RCC 7860 (cell line): ENCODE measurements around the gene DNAH10.

Source experiments
- DNase-seq: peaks from one replicate; pipeline ENCODE4 v3.0.0-alpha.2; 2015; ENCODE audit warnings: low spot score
- FAIRE-seq: peaks from 2 replicates; lab custom pipeline; 2012; peaks lifted over from hg19 to GRCh38; lab: Jason Lieb, UNC

The DNAH10 gene

GRCh38 chr12:123761841-123762714, at the start of gene DNAH10:
Gene DNAH10, plus strand, starts transcription at chr12:123762301. Its CDS starts 36 bp downstream, at chr12:123762337.
- DNase-seq (no peak), FAIRE-seq (no peak)

DNA sequence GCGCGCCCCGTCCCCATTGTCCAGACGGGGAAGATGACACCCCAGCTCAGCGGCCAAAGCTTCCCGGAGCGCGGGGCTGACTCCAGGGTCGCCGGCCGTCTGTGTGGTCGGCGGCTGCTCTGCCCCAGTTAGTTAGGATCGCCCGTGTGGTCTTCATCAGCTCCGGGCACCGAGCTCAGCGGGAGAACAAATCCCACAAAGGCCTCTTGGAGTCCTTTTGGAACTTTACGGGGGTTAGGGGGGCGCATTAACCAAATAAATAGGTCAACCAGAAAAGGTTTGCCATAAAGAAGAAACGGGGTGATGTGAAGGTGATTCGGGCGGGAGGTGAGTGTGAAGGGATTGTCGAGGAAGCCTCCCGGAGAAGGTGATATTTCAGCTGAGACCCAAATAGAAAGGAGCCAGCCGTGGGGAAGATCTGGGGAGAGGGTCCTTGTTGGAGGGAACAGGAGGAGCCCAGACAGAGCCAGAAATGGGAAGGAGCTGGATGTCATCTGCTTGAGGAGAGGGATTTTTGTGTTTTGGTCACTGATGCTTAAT, 49.3 kb upstream of the DNAH10 start:
- DNase-seq: no peak
- FAIRE-seq: no peak

- DNase-seq (no peak), FAIRE-seq (no peak)
Measured at GRCh38 chr12:123713398-123713797, 48.7 kb upstream of the DNAH10 start.

- DNase-seq: no peak
- no peak for FAIRE-seq
Measured at GRCh38 chr12:123713823-123714585, 48.1 kb upstream of the DNAH10 start.

DNA sequence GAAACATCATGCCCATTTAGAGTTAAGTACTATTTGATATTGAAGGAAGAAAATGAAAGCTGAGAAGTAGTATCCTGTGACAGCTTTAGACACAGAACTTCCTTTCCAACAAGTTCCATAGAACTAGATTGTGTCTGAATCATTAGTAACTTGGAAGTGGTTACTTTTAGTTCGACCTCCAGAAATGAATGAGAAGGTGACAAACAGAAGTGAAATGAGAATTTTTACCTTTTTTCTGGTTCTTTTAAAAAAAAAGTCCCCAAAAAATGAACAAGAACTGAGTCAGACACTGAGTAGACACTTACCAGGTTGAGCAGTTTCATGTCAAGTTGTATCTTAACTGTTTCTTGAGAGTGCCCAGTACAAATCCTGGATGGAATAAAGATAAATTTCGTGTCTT, 46.9 kb upstream of the DNAH10 start:
- DNase-seq (no peak), FAIRE-seq (no peak)

DNA sequence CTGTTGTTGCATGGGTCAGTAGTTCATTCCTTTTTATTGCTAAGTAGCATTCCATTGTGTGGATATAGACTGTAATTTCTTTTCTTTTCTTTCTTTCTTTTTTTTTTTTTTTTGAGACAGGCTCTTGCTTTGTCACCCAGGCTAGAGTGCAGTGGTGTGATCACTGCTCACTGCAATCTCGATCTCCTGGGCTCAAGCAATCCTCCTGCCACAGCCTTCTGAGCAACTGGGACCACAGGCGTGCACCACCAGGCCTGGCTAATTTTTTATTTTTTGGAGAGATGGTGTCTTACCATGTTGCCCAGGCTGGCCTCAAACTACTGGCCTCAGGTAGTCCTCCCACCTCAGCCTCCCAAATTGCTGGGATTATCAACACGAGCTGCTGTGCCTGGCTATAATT, 44.8 kb upstream of the DNAH10 start:
- DNase-seq: no peak
- no peak for FAIRE-seq

DNA sequence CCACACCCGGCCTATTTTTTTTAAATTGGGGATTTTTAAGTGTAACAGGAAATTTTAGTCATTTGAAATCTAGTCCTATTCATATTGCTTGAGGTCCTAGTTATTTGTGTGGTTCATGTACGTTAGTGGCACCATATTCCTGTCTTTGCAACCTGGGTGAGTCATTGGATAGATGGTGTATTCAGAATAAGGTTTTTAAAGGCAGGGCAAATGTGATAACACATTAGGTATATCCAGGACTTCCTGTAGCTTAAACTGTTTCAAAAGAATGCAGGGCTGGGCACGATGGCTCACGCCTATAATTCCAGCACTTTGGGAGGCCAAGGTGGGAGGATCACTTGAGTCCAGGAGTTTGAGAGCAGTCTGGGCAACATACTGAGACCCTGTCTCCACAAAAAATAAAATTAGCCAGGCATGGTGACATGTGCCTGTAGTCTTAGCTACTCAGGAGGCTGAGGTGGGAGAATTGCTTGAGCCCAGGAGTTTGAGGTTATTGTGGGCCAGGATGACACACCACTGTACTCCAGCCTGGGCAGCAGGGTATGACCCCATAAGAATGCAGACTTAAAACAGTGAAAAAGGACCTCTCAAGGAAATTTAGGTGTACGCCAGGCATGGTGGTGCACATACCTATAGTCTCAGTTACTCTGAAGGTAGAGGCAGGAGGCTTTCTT, 41.8 kb upstream of the DNAH10 start:
- peak; percentile 26 for DNase-seq
- peak; percentile 60 for FAIRE-seq

GRCh38 chr12:123721245-123721644, 40.9 kb upstream of the DNAH10 start:
- DNase-seq (no peak), FAIRE-seq (no peak)

DNA sequence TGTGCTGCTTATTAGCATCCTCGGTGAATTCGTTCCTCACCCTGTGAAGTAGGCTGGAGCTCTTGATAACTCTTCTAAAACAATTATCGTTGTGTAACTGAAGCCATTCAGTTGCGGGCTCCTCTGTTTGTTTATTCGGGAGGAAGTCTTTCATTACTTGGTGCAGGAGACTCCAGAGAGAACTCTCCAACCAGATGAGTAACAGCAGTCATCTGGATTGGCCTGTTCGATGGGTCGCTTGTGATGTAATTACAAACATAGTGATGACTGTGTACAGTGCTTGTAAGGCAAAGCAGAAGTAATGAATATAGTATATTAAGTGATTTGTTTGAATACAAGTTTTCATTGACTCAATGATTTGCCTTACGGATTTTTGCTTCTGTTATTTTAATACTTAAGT, 39.1 kb upstream of the DNAH10 start:
- no peak for FAIRE-seq
- no peak for DNase-seq

DNA sequence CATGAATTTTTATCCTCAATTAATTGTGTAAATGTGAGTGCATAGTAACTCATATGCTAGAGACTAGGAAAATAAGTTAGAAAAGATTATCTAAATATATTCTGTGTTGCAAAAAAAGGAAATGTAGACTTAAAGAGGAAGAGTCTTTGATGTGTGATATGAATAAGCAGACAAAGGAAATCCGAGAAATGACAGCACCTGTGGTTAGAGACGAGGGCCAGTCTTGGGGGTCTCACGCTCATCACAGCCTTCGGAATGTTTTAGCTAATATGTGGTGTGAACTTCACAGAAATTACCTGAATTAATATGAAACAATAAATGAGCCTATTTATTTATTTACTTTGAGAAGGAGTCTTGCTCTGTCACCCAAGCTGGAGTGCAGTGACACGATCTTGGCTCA, 38.3 kb upstream of the DNAH10 start:
- no peak for DNase-seq
- no peak for FAIRE-seq

GRCh38 chr12:123726244-123726643, 35.9 kb upstream of the DNAH10 start:
- DNase-seq: no peak
- no peak for FAIRE-seq

DNA sequence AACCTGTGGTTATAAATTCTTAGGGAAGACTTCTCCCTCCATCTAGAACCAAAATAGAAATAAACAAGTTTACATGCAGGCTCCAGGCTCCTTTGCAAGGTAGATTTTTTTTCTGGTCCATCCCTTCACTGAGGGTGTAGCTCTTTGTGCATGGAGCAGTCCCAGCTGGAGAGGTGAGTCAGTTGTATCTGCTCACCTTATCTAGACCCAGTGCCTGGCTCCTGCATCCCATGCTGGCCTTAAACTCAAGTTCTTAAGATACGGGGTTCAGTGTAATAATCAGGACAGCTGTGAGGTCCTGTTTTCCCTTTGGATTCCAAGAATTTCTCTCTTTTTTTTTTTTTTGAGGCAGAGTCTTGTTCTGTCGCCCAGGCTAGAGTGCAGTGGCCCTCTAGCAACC, 35.1 kb upstream of the DNAH10 start:
- DNase-seq: no peak
- no peak for FAIRE-seq

DNA sequence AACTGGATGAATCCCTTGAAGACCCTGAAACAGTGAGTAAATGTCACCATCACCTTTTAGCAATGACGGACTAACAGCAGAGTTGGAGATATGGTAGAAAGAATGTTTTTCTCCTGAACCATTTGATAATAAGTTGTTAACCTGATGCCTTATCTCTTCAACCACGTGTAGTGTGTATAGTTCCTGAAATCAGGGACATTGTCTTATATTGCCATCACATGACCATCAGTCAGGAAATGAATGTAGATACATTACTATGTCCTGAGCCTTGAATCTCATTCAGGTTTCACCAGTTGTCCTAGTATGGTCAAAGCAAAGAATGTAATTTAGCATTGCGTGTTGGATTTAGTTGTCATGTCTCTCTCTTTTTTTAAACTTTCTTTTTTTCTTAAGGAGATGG, 34.2 kb upstream of the DNAH10 start:
- DNase-seq: no peak
- FAIRE-seq: no peak

- DNase-seq (no peak), FAIRE-seq (no peak)
Measured at GRCh38 chr12:123731596-123731995, 30.5 kb upstream of the DNAH10 start.

GRCh38 chr12:123732251-123732650, 29.9 kb upstream of the DNAH10 start:
- DNase-seq (no peak), FAIRE-seq (no peak)

DNA sequence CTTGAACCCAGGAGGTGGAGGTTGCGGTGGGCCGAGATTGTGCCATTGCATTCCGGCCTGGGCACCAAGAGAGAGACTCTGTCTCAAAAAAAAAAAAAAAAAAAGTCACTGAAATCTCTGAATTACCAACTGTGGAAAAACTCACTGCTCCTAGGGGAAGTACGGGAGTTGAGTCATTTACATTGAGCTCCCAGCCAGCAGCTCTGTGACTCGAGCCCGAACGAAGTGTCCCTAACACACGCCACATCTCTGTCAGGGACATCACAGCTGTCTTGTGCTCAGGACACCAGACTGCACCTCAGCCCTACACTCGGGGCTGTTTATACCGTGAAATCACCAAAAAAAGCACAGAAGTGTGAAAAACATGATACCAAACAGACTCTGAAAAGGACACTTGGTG, 28.9 kb upstream of the DNAH10 start:
- DNase-seq: no peak
- FAIRE-seq: no peak

DNA sequence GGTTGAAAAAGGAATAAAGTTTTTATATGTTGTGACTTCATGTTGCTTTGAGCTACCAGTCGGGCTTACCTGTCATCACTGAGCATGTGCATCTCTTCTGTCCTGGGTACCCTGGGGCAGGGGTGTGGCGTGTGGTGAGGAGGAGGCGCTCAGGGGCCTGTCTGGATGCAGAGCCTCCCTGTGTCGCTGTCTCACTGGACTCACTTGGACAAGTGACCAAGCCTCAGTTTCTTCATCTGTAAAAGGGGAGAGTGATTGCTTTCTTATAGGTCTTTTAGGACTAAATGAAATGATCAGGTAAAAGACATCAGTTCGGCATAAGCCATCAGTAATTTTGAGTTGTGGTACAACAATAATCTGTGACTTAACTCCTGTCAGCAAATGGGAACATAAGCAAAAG, 27.8 kb upstream of the DNAH10 start:
- DNase-seq (no peak), FAIRE-seq (no peak)

DNA sequence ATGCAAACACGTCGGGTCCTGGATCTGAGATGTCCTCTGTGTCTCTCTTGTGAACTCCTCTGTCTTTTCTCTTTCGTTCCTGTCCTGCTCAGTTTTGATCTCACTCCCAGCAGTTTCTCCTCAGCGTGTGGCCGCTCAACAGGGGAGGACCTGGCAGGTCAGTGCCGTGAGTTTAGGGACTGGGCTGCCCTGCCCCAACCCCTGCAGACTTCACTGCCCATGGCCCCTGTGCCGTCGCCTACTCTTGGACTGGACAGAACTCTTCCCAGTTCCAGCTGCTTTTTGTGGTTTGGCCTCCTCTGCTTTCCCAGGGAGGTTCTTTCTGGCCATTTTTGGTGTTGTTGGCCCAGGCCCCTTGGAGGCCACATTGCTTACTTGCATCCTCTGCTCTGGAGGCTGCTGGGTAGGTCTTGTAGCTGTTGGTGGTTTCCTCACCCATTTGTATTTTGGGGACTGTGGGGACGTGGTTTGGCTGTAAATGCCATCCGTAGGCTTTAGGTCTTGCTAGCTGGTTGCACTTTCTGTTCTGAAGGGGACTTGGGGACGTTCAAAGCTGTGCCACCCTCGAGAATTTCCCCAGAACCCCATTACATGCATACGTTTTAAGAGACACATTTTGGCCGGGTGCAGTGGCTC, 20.0 kb upstream of the DNAH10 start:
- FAIRE-seq (no peak), DNase-seq (no peak)

GRCh38 chr12:123743002-123743401, 19.1 kb upstream of the DNAH10 start:
- DNase-seq: no peak
- no peak for FAIRE-seq

GRCh38 chr12:123744836-123745235, 17.3 kb upstream of the DNAH10 start:
- FAIRE-seq (no peak), DNase-seq (no peak)

GRCh38 chr12:123747309-123747708, 14.8 kb upstream of the DNAH10 start:
- no peak for DNase-seq
- FAIRE-seq: no peak
